Measurements from ENCODE around the gene VILL. TPM values are rescaled to one million over a fixed set of nuclear protein-coding genes. Genes with fewer than 3 reads are reported as not detected.

VILL gene
- total RNA-seq, 1 experiment from 2014 or later = 5.7 TPM

GRCh38 chr3:38011111-38011510 lies 20.5 kb downstream of the VILL start:
- in situ Hi-C loops (cut with HindIII; ENCODE audit: low pct_unique_long_range_greater_than_20kb, low sequenced_read_pairs) (no loop called here), intact Hi-C loops (cut with micrococcal nuclease; ENCODE audit: unreplicated experiment) (no loop called here)
- no peaks in the 10 kb centered on the region for H3K4me1 ChIP-seq (ENCODE audit: control insufficient read depth, insufficient read depth, low read length)
- DNase-seq (ENCODE audit: low read depth, low spot score) = no peak
- no peak for ATAC-seq
- no peaks in the 10 kb centered on the region for H3K9me3 ChIP-seq (ENCODE audit: control insufficient read depth, insufficient read depth, low read depth, low read length)
- no peak for TF ChIP-seq REST (IDR thresholded peaks at IDR 0.05; ENCODE audit: insufficient read depth in 1 of 2, low read depth in 2 of 2, low read length in 1 of 2)
- no peak for TF ChIP-seq CTCF (IDR thresholded peaks at IDR 0.05)
- TF ChIP-seq SIN3A (IDR thresholded peaks at IDR 0.05; ENCODE audit: borderline replicate concordance, insufficient read depth, low read depth, low read length) = no peak
- no peak for TF ChIP-seq TCF7L2 (IDR thresholded peaks at IDR 0.05; ENCODE audit: low read depth, low read length)
- no peak for TF ChIP-seq POLR2AphosphoS5 (IDR thresholded peaks at IDR 0.05; ENCODE audit: low read depth, low read length)
- no peaks in the 10 kb centered on the region for H3K36me3 ChIP-seq (ENCODE audit: control insufficient read depth, insufficient read depth, low read length)
- no peak overlapping the region for H3K4me3 ChIP-seq (ENCODE audit: low read depth in 2 of 2, low read length in 2 of 2)
- BruUV-seq (replicated peaks) = no TSS peak
- no peaks in the 10 kb centered on the region for H3K27me3 ChIP-seq (ENCODE audit: control insufficient read depth, insufficient read depth, low read length)
- ChIA-PET CTCF (no interaction called here), POLR2A (no interaction called here)
- H3K27ac ChIP-seq (ENCODE audit: low read length) = no peak overlapping the region

GRCh38 chr3:38015485-38015884 lies 24.9 kb downstream of the VILL start:
- DNase-seq (ENCODE audit: low read depth, low spot score) (no peak), ATAC-seq (no peak)
- CTCF ChIA-PET = no interaction called here
- no peak for TF ChIP-seq REST (IDR thresholded peaks at IDR 0.05; ENCODE audit: insufficient read depth in 1 of 2, low read depth in 2 of 2, low read length in 1 of 2)
- no peak for TF ChIP-seq CTCF (IDR thresholded peaks at IDR 0.05)
- no peak for TF ChIP-seq TCF7L2 (IDR thresholded peaks at IDR 0.05; ENCODE audit: low read depth, low read length)
- no peak for TF ChIP-seq SIN3A (IDR thresholded peaks at IDR 0.05; ENCODE audit: borderline replicate concordance, insufficient read depth, low read depth, low read length)
- TF ChIP-seq POLR2AphosphoS5 (IDR thresholded peaks at IDR 0.05; ENCODE audit: low read depth, low read length) = no peak
- H3K4me3 ChIP-seq (ENCODE audit: low read depth in 2 of 2, low read length in 2 of 2) = no peak overlapping the region
- no peaks in the 10 kb centered on the region for H3K9me3 ChIP-seq (ENCODE audit: control insufficient read depth, insufficient read depth, low read depth, low read length)
- in situ Hi-C loops (cut with HindIII; ENCODE audit: low pct_unique_long_range_greater_than_20kb, low sequenced_read_pairs) = no loop called here
- BruUV-seq (replicated peaks) = no TSS peak
- H3K4me1 ChIP-seq (ENCODE audit: control insufficient read depth, insufficient read depth, low read length) = no peaks in the 10 kb centered on the region
- intact Hi-C loops (cut with micrococcal nuclease; ENCODE audit: unreplicated experiment) = no loop called here
- no peak overlapping the region for H3K27ac ChIP-seq (ENCODE audit: low read length)
- H3K36me3 ChIP-seq (ENCODE audit: control insufficient read depth, insufficient read depth, low read length) = no peaks in the 10 kb centered on the region
- no peaks in the 10 kb centered on the region for H3K27me3 ChIP-seq (ENCODE audit: control insufficient read depth, insufficient read depth, low read length)
- POLR2A ChIA-PET = no interaction called here

All from Panc1 (cell line).